Measurements from ENCODE around the gene TDP1.

DNA sequence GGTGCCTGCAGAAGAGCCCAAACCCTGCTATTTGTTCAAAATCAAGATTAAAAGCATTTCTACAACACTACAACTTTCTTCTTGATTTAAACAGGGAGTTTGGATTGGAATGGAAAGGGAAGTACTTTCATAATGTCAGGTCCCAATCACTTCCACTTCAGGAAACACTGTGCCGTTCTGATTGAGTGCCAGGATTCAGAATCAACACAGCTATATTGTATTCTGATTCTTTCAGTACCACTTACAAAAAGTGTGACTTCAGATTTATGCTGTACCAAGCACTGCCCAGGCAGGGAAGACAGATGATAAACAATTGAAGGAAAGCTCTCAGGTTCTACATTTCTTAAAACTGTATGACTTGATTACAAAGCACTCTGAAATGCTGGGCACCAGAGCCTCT, 3.2 kb downstream of the TDP1 start:
- TF ChIP-seq CTCF (conservative IDR thresholded peaks at IDR 0.05; ENCODE audit: low read depth in 2 of 2), result no peak
- no peak for TF ChIP-seq EZH2phosphoT487 (IDR thresholded peaks at IDR 0.05; ENCODE audit: unreplicated experiment)
- TF ChIP-seq POLR2AphosphoS5 (IDR thresholded peaks at IDR 0.05; ENCODE audit: low read depth), result no peak
- no peak for TF ChIP-seq EZH2 (IDR thresholded peaks at IDR 0.05; ENCODE audit: low read depth, unreplicated experiment)
